ENCODE results near the gene TFAP2A. TPM values are rescaled to one million over a fixed set of nuclear protein-coding genes. Genes with fewer than 3 reads are reported as not detected.
A peak's percentile ranks its signal among the peaks of the same experiment; 100 is the strongest.

TFAP2A gene
- total RNA-seq, 1 donor from 2014 or later: 0.66 TPM

DNA sequence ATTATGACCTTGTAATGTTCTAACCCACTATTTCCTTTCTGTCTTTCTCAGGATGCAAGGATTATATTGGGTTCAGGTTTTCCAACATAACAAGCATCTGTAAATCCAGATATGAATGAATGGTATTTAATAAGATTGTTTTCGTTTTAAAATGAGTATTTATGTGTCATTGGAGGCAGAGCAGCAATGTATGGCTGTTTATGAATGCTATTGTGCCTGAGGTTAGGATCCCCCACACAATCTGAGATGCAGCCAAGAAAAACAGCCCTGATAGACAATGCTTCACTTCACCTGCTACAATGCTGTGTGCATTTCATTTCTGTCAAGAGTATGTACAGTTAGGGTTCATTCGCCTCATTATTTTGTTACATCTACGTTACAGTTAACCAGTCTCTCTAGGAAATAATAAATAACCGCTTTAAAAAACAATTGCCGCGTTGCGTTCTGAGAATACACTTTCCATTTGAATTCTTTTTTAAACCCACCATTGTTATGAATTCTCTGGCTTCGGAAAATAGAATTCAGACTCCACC is 19.6 kb downstream of the TFAP2A start:
- intact Hi-C loops (cut with micrococcal nuclease): no loop called here
- Histone ChIP-seq H3K36me3 (no peaks in the 10 kb centered on the region), H3K9me3 (replicated peaks) (no peaks in the 10 kb centered on the region), H3K4me3 (no peak overlapping the region), H3K4me1 (peaks cover 4% of the 10 kb centered on the region), H3K27me3 (ENCODE audit: low read depth) (peaks cover 100% of the 10 kb centered on the region), H3K27ac (replicated peaks) (no peak overlapping the region)
- TF ChIP-seq, protein P1, sequence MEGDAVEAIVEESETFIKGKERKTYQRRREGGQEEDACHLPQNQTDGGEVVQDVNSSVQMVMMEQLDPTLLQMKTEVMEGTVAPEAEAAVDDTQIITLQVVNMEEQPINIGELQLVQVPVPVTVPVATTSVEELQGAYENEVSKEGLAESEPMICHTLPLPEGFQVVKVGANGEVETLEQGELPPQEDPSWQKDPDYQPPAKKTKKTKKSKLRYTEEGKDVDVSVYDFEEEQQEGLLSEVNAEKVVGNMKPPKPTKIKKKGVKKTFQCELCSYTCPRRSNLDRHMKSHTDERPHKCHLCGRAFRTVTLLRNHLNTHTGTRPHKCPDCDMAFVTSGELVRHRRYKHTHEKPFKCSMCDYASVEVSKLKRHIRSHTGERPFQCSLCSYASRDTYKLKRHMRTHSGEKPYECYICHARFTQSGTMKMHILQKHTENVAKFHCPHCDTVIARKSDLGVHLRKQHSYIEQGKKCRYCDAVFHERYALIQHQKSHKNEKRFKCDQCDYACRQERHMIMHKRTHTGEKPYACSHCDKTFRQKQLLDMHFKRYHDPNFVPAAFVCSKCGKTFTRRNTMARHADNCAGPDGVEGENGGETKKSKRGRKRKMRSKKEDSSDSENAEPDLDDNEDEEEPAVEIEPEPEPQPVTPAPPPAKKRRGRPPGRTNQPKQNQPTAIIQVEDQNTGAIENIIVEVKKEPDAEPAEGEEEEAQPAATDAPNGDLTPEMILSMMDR (IDR thresholded peaks at IDR 0.05; ENCODE audit: borderline replicate concordance): no peak
- DNase-seq: no peak

DNA sequence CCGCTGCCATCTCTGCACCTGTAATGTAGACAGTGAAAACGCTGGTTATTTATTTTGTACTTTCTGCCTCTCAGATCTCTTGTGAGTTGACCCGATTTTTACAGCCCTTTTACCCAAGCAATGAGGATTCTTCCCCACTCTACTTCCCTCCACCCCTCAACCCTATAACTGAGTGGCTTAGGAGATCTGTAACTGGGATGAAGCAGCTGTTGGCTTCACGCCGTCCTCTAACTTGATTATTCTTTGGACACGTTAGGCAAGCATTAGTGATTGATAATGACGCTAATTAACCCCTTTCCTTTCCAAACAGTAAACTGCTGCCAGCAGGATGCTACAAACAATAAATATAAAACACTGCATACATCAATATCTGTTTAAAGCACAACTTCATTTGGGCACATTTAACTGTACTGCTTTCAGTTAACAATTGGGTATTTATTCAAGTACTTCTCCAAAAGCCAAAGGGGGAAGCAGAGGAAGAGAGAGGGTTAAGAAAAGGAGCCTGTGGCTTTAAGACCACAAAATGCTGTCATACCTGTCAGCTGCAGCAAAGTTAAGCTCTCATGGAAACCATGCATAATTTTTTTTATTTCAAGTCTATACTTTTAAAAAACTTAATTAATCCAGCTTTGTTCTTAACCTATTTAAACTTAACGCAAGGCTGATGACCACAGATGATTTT is 21.2 kb downstream of the TFAP2A start:
- H3K27me3 ChIP-seq (ENCODE audit: low read depth): peaks cover 100% of the 10 kb centered on the region
- H3K4me1 ChIP-seq: peaks cover 10% of the 10 kb centered on the region
- TF ChIP-seq, protein P1 (IDR thresholded peaks at IDR 0.05; ENCODE audit: borderline replicate concordance): no peak
- H3K27ac ChIP-seq (replicated peaks): no peak overlapping the region
- H3K36me3 ChIP-seq: no peaks in the 10 kb centered on the region
- no peaks in the 10 kb centered on the region for H3K9me3 ChIP-seq (replicated peaks)
- intact Hi-C loops (cut with micrococcal nuclease): no loop called here
- DNase-seq: no peak
- H3K4me3 ChIP-seq: no peak overlapping the region

DNA sequence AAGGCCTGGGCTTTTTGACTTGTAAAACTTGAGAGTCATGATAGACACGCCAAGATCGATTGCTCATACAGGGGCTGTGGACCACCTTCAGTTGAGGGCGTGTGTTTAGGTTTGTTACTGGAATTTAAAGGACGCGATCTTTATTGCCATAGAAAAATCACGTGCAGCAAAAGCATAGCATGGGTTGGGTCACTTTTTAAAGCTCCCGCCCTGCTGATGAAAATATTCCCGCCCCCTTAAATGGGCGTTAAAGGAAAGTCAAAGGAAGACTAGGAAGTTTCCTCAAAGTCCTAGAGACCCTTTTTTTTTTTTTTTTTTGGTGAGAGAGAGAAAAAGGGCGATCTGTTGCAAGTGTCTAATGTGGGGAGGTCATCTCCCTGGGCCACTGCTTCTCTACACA is 23.1 kb downstream of the TFAP2A start:
- Histone ChIP-seq H3K27me3 (ENCODE audit: low read depth) (peaks cover 100% of the 10 kb centered on the region), H3K4me3 (no peak overlapping the region), H3K36me3 (no peaks in the 10 kb centered on the region), H3K4me1 (peaks cover 10% of the 10 kb centered on the region), H3K27ac (replicated peaks) (no peak overlapping the region), H3K9me3 (replicated peaks) (no peaks in the 10 kb centered on the region)
- intact Hi-C loops (cut with micrococcal nuclease): no loop called here
- no peak for DNase-seq
- TF ChIP-seq, protein P1 (IDR thresholded peaks at IDR 0.05; ENCODE audit: borderline replicate concordance): no peak

DNA sequence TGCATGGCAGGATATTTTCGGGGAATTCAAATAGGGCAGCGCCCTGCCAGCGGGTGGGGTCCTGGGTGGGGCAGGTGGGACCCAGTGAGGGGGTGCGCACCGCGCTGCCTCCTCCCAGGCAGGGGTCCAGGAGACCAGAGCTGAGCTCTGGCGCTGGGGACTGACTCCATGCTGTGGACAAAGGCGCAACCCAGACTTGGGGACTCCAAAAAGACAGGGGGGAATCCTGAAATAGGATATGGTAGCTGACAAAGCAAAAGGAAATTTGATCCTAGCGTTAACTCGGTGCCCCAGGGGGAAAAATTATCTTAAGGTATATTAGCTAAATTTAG is 23.6 kb downstream of the TFAP2A start:
- Histone ChIP-seq H3K4me1 (peaks cover 10% of the 10 kb centered on the region), H3K4me3 (no peak overlapping the region), H3K36me3 (no peaks in the 10 kb centered on the region), H3K27ac (replicated peaks) (no peak overlapping the region), H3K9me3 (replicated peaks) (no peaks in the 10 kb centered on the region), H3K27me3 (ENCODE audit: low read depth) (peaks cover 100% of the 10 kb centered on the region)
- TF ChIP-seq, protein P1 (IDR thresholded peaks at IDR 0.05; ENCODE audit: borderline replicate concordance): no peak
- no peak for DNase-seq
- intact Hi-C loops (cut with micrococcal nuclease): no loop called here

DNA sequence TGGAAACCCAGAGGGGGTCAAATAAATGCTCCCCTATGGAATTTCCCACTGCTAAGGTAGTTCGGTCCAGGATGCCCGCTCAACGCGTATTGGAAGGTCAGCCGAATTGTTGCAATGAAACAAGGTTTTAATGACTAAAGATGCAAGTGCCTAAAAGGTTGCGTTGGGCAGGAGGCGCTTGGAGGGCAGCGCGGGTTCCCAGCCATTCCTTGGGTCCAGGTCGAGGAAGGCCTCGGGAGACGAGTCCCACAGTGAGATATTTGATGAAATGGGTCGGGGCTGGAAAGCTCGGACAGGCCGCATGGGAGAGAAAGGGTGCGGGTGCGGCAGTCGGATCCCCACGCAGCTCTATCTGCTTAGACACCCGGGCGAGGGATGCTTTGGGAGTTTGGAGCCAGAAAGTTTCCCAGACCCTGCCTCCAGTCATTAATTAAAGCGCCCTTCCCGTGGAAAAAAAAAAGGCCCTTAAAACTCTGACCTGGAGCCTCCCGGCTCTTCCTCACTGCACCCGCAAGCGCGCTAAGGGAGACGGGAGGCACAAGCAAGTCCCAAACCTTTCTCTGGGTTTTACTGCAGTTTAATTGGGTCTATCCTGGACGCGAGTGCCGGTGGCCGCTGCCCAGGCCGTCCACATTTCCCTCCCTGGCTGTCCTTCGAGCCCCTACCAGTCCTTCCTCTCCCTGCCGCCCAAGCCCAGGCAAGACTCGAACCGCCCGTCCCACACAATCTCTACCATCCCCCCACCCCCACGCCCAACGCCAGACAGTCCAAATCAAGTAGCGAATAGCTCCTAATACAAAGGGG is 24.2 kb downstream of the TFAP2A start:
- Histone ChIP-seq H3K4me1 (peaks cover 10% of the 10 kb centered on the region), H3K9me3 (replicated peaks) (no peaks in the 10 kb centered on the region), H3K4me3 (peak overlapping the region; percentile 29), H3K36me3 (no peaks in the 10 kb centered on the region), H3K27ac (replicated peaks) (no peak overlapping the region), H3K27me3 (ENCODE audit: low read depth) (peaks cover 100% of the 10 kb centered on the region)
- intact Hi-C loops (cut with micrococcal nuclease): no loop called here
- no peak for DNase-seq
- TF ChIP-seq, protein P1 (IDR thresholded peaks at IDR 0.05; ENCODE audit: borderline replicate concordance): no peak

All from left ventricle myocardium inferior (tissue), 1 donor.